ENCODE measurements around the gene DEPP1. TPM values are rescaled to one million over a fixed set of nuclear protein-coding genes. Genes with fewer than 3 reads are reported as not detected.
A peak's percentile ranks its signal among the peaks of the same experiment; 100 is the strongest.

Gene DEPP1
- polyA plus RNA-seq, 3 donors: not detected

DNA sequence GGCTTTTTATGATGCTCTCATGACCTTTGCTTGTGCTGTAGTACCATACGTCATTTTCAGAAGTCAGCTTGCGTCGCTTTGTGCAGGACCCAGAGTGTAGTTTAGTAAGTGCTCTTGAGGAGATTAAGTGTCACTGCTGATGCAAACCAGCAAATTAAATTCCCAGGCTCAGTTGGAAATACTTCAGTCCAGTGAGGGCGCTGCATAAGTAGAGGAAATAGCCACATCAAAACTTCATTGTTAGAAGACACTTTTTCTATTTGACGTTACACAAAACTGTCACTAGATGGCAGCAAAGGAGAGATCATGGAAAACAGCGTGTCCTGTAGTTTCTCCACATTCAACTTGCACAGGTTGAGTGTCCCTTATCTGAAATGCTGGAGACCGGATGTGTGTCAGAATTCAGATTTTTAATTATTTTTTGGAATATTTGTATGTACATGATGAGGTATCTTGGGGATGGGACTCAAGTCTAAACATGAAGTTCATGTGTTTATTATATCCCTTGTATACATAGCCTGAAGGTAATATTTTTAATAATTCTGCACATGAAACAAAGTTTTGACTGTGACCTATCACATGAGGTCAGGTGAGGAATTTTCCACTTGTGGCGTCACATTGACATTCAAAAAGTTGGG is 30.0 kb upstream of the DEPP1 start:
- no peak overlapping the region for H3K27ac ChIP-seq (ENCODE audit: low read depth in 1 of 2, low read length in 2 of 2)
- peaks cover 15% of the 10 kb centered on the region for H3K4me1 Mint-ChIP-seq
- peaks cover 0 to 6% (median 1%) of the 10 kb centered on the region in 7 donors for H3K9me3 Mint-ChIP-seq
- H2AFZ ChIP-seq (ENCODE audit: insufficient read depth, low read depth, low read length, poor library complexity, severe bottlenecking): no peak overlapping the region
- H3K9me3 ChIP-seq (replicated peaks in 1 of 2; ENCODE audit: control insufficient read depth in 1 of 2, insufficient read depth in 1 of 2, low read length in 2 of 2): no peaks in the 10 kb centered on the region
- DNase-seq: peak; percentile 54 to 71 (median 62)
- no peak overlapping the region for H3K27ac Mint-ChIP-seq
- peaks cover 3 to 18% of the 10 kb centered on the region in 2 donors for H3K36me3 ChIP-seq (replicated peaks in 1 of 2; ENCODE audit: control insufficient read depth in 1 of 2, insufficient read depth in 2 of 2, low read length in 2 of 2)
- 10% methylated on average over 2 of the region's 8 CpGs for WGBS (ENCODE audit: insufficient coverage)
- H3K36me3 Mint-ChIP-seq: peaks cover 12 to 15% of the 10 kb centered on the region in 2 donors
- no peaks in the 10 kb centered on the region for H4K20me1 ChIP-seq (ENCODE audit: insufficient read depth, low read length)
- H3K4me3 ChIP-seq (replicated peaks in 1 of 3; ENCODE audit: low read depth in 2 of 3, low read length in 3 of 3): no peak overlapping the region
- H3K9ac ChIP-seq (ENCODE audit: insufficient read depth, low read length, poor library complexity, severe bottlenecking): no peak overlapping the region
- H3K27me3 ChIP-seq (ENCODE audit: control insufficient read depth in 2 of 2, insufficient read depth in 2 of 2, low read length in 2 of 2): no peaks in the 10 kb centered on the region
- peaks cover 8 to 9% of the 10 kb centered on the region in 2 donors for H3K4me1 ChIP-seq (ENCODE audit: control insufficient read depth in 1 of 2, insufficient read depth in 2 of 2, low read length in 2 of 2)
- TF ChIP-seq, protein P1, sequence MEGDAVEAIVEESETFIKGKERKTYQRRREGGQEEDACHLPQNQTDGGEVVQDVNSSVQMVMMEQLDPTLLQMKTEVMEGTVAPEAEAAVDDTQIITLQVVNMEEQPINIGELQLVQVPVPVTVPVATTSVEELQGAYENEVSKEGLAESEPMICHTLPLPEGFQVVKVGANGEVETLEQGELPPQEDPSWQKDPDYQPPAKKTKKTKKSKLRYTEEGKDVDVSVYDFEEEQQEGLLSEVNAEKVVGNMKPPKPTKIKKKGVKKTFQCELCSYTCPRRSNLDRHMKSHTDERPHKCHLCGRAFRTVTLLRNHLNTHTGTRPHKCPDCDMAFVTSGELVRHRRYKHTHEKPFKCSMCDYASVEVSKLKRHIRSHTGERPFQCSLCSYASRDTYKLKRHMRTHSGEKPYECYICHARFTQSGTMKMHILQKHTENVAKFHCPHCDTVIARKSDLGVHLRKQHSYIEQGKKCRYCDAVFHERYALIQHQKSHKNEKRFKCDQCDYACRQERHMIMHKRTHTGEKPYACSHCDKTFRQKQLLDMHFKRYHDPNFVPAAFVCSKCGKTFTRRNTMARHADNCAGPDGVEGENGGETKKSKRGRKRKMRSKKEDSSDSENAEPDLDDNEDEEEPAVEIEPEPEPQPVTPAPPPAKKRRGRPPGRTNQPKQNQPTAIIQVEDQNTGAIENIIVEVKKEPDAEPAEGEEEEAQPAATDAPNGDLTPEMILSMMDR (IDR thresholded peaks at IDR 0.05): peak; percentile 81
- H3K27me3 Mint-ChIP-seq (ENCODE audit: low read depth in 3 of 3): no peaks in the 10 kb centered on the region
- peaks cover 13% of the 10 kb centered on the region for H3K79me2 ChIP-seq (ENCODE audit: insufficient read depth, low read length)
- no peak overlapping the region for H3K4me3 Mint-ChIP-seq
- intact Hi-C loops (cut with micrococcal nuclease): no loop called here
- no peak overlapping the region for H3K4me2 ChIP-seq (replicated peaks; ENCODE audit: extremely low read depth, low read length, poor library complexity, severe bottlenecking)

DNA sequence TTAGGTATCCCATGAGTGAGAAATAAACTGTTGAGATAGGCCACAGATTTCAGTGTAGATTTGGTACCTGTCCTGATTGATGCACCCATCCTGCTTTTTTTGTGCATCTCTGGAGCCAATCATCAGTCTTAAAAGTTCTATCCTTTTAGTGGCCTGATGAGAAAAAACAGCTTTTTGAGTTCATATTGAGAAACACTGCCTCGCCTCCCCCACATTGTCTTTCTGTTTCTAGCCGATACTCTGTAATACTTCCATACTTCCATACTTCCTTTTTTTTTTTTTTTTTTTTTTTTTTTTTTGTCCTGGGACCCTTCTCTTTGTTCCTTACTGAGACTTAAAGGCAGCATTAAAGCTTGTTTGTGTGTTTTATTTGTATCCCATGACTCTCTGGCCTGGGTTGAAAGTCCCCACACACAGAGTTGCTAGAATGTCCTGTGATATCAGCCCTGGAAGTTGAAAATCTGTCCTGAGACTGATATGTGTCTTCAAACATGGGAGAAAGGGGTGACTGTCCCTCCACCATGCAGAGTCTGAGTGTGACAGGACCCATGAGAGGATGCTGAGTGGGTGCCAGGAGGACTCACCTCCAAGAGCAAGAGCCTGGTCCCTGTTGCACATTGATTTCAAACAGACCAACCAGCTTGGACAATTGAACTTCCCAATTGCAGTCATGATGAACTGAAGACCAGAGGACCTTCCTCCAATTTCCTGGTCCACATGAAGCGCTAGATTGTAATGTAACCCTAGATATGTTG is 27.8 kb upstream of the DEPP1 start:
- Histone ChIP-seq H2AFZ (ENCODE audit: insufficient read depth, low read depth, low read length, poor library complexity, severe bottlenecking) (no peak overlapping the region), H3K79me2 (ENCODE audit: insufficient read depth, low read length) (peaks cover 35% of the 10 kb centered on the region), H4K20me1 (ENCODE audit: insufficient read depth, low read length) (no peaks in the 10 kb centered on the region), H3K36me3 (replicated peaks in 1 of 2; ENCODE audit: control insufficient read depth in 1 of 2, insufficient read depth in 2 of 2, low read length in 2 of 2) (peaks cover 3 to 24% of the 10 kb centered on the region in 2 donors), H3K27me3 (ENCODE audit: control insufficient read depth in 2 of 2, insufficient read depth in 2 of 2, low read length in 2 of 2) (no peaks in the 10 kb centered on the region), H3K27ac (ENCODE audit: low read depth in 1 of 2, low read length in 2 of 2) (no peak overlapping the region), H3K4me3 (replicated peaks in 1 of 3; ENCODE audit: low read depth in 2 of 3, low read length in 3 of 3) (no peak overlapping the region), H3K9ac (ENCODE audit: insufficient read depth, low read length, poor library complexity, severe bottlenecking) (no peak overlapping the region), H3K4me2 (replicated peaks; ENCODE audit: extremely low read depth, low read length, poor library complexity, severe bottlenecking) (no peak overlapping the region), H3K9me3 (replicated peaks in 1 of 2; ENCODE audit: control insufficient read depth in 1 of 2, insufficient read depth in 1 of 2, low read length in 2 of 2) (no peaks in the 10 kb centered on the region), H3K4me1 (ENCODE audit: control insufficient read depth in 1 of 2, insufficient read depth in 2 of 2, low read length in 2 of 2) (peaks cover 16 to 19% of the 10 kb centered on the region in 2 donors)
- Mint-ChIP-seq H3K27me3 (ENCODE audit: low read depth in 3 of 3) (no peaks in the 10 kb centered on the region), H3K4me3 (no peak overlapping the region), H3K9me3 (peaks cover 0 to 5% (median 2%) of the 10 kb centered on the region in 7 donors), H3K36me3 (peaks cover 19 to 21% of the 10 kb centered on the region in 2 donors), H3K27ac (peak overlapping the region in 1 of 7 donors; percentile 49), H3K4me1 (peaks cover 28% of the 10 kb centered on the region)
- TF ChIP-seq, protein P1 (IDR thresholded peaks at IDR 0.05): no peak
- intact Hi-C loops (cut with micrococcal nuclease): no loop called here
- no CpG with 5 or more reads among the region's 3 CpGs for WGBS (ENCODE audit: insufficient coverage)
- no peak for DNase-seq
